OCI-LY7 (cell line): ENCODE measurements around the gene BAZ1A. TPM values are rescaled to one million over a fixed set of nuclear protein-coding genes. Genes with fewer than 3 reads are reported as not detected.

Source experiments
- BruUV-seq: library from RNA; stranded (reverse); fragments of 400-500 nt; replicated peaks from 2 replicates; lab custom pipeline; 2021; lab: Mats Ljungman, UMichigan
- CTCF ChIA-PET: fragments of 300-600 bp; sonication (Branson Sonifier 250); formaldehyde crosslinking; loops from one replicate; lab custom pipeline; 2022; ENCODE audit warnings: antibody characterized with exemption; ENCODE audit not compliant: unreplicated experiment; lab: Charles Lee
- POLR2A ChIA-PET: fragments of 300-600 bp; sonication (Branson Sonifier 250); formaldehyde crosslinking; loops from one replicate; lab custom pipeline; 2022; ENCODE audit warnings: antibody characterized with exemption; lab: Charles Lee
- DNase-seq: peaks from one replicate; pipeline ENCODE4 v3.0.0-alpha.2; 2015; ENCODE audit warnings: low spot score
- H2AFZ ChIP-seq: fragments of 200-600 bp; sonication (generic), shearing (Covaris generic); 2 replicates; pipeline ENCODE4 v1.6.1; 2014; ENCODE audit warnings: mild to moderate bottlenecking, antibody characterized with exemption, low read length, moderate library complexity
- H3K27ac ChIP-seq: fragments of 200-600 bp; sonication (generic); 2 replicates; pipeline ENCODE4 v1.5.1; 2014; ENCODE audit warnings: mixed run types, low read depth, mild to moderate bottlenecking, moderate library complexity, low read length, inconsistent platforms; ENCODE audit not compliant: poor library complexity, severe bottlenecking
- H3K36me3 ChIP-seq: fragments of 200-600 bp; sonication (generic); 2 replicates; pipeline ENCODE4 v1.6.1; 2014; ENCODE audit warnings: mild to moderate bottlenecking, antibody characterized with exemption, low read length, moderate library complexity, mixed read lengths; ENCODE audit not compliant: insufficient read depth
- H3K4me1 ChIP-seq: fragments of 200-600 bp; sonication (generic); 2 replicates; pipeline ENCODE4 v1.5.1; 2014; ENCODE audit warnings: mild to moderate bottlenecking, low read length; ENCODE audit not compliant: insufficient read depth, poor library complexity, severe bottlenecking
- H3K4me2 ChIP-seq: fragments of 200-600 bp; sonication (generic); 2 replicates; pipeline ENCODE4 v1.6.1; 2014; ENCODE audit warnings: mild to moderate bottlenecking, low read length
- H3K4me3 ChIP-seq: fragments of 200-600 bp; sonication (generic); 2 replicates; pipeline ENCODE4 v1.5.1; 2014; ENCODE audit warnings: mild to moderate bottlenecking, low read depth, low read length; ENCODE audit not compliant: poor library complexity, severe bottlenecking
- H3K79me2 ChIP-seq: fragments of 200-600 bp; sonication (generic); 2 replicates; pipeline ENCODE4 v1.6.1; 2016; ENCODE audit warnings: low read depth, mild to moderate bottlenecking, low read length, moderate library complexity, mixed read lengths; ENCODE audit not compliant: insufficient read depth
- H3K9me2 ChIP-seq: fragments of 200-600 bp; sonication (generic); 2 replicates; pipeline ENCODE4 v1.6.1; 2016; ENCODE audit warnings: mild to moderate bottlenecking, low read length, mixed read lengths; ENCODE audit not compliant: insufficient read depth
- H3K9me3 ChIP-seq: fragments of 200-600 bp; sonication (generic); 2 replicates; pipeline ENCODE4 v1.6.1; 2014; ENCODE audit warnings: mild to moderate bottlenecking, mixed run types, low read length, mixed read lengths
- H4K20me1 ChIP-seq: fragments of 200-600 bp; sonication (generic); 2 replicates; pipeline ENCODE4 v1.6.1; 2014; ENCODE audit warnings: mild to moderate bottlenecking, antibody characterized with exemption, low read length, moderate library complexity, mixed read lengths; ENCODE audit not compliant: insufficient read depth
- CTCF ChIP-seq: fragments of 200-600 bp; sonication (generic); conservative IDR thresholded peaks from 2 replicates; pipeline ENCODE4 v1.5.1; 2014; ENCODE audit warnings: mild to moderate bottlenecking, antibody characterized with exemption, low read length, moderate library complexity, mixed read lengths
- EZH2phosphoT487 ChIP-seq: fragments of 200-600 bp; sonication (generic); IDR thresholded peaks from 2 replicates; pipeline ENCODE4 v1.6.1; 2018; ENCODE audit warnings: low read depth, borderline replicate concordance, mild to moderate bottlenecking, mixed run types, antibody characterized with exemption, low read length, moderate library complexity, mixed read lengths
- intact Hi-C: fragments of 100-400 bp; cut with micrococcal nuclease; formaldehyde crosslinking; loops from one replicate; pipeline ENCODE4 v1.10.0; 2022; ENCODE audit not compliant: unreplicated experiment
- total RNA-seq, 2 experiments: library from RNA; depleted of rRNA in 1 of 2; stranded (reverse); fragments of >200 nt in 1 of 2; shearing (Covaris generic) in 1 of 2; gene quantifications; 2 replicates each; pipeline ENCODE4 v1.2.3, GENCODE V29; 2014 to 2022

BAZ1A gene
- total RNA-seq, 2 experiments from 2014 or later: 42.2 to 58.6 TPM

- H3K4me3 ChIP-seq: no peak overlapping the region
- H3K27ac ChIP-seq: no peak overlapping the region
- peaks cover 89% of the 10 kb centered on the region for H3K36me3 ChIP-seq
- H4K20me1 ChIP-seq: no peaks in the 10 kb centered on the region; the same call in 1 of the 2 replicates
- intact Hi-C loops: no loop called here
- ChIA-PET CTCF (no interaction called here), POLR2A (interaction anchor here (0.6 kb wide), 1 partner anchor 307 kb away, joined by 4 read pairs; no protein-coding TSS in a partner anchor)
- H3K4me2 ChIP-seq: no peak overlapping the region
- no peak for DNase-seq
- no peaks in the 10 kb centered on the region for H3K79me2 ChIP-seq
- TF ChIP-seq CTCF (no peak), EZH2phosphoT487 (no peak)
- H3K9me2 ChIP-seq: no peaks in the 10 kb centered on the region
- BruUV-seq: no TSS peak
- no peaks in the 10 kb centered on the region for H3K4me1 ChIP-seq
- no peak overlapping the region for H2AFZ ChIP-seq
- H3K9me3 ChIP-seq: no peaks in the 10 kb centered on the region
Measured at GRCh38 chr14:34794217-34794616, 80.9 kb downstream of the BAZ1A start.

GRCh38 chr14:34792598-34792997 is 82.6 kb downstream of the BAZ1A start:
- BruUV-seq: TSS peak; percentile 7
- Histone ChIP-seq H3K9me2 (no peaks in the 10 kb centered on the region), H3K4me1 (no peaks in the 10 kb centered on the region), H4K20me1 (no peaks in the 10 kb centered on the region; the same call in 1 of the 2 replicates), H2AFZ (no peak overlapping the region), H3K9me3 (no peaks in the 10 kb centered on the region), H3K79me2 (no peaks in the 10 kb centered on the region), H3K36me3 (peaks cover 94% of the 10 kb centered on the region), H3K27ac (no peak overlapping the region), H3K4me3 (no peak overlapping the region), H3K4me2 (no peak overlapping the region)
- intact Hi-C loops: loop anchor here (1.0 kb wide), 1 partner anchor 13 kb away; no protein-coding TSS in a partner anchor
- DNase-seq: no peak
- POLR2A ChIA-PET: interaction anchor here (0.7 kb wide), 1 partner anchor 17 kb away, joined by 3 read pairs; no protein-coding TSS in a partner anchor
- no peak for TF ChIP-seq CTCF
- TF ChIP-seq EZH2phosphoT487: no peak
- CTCF ChIA-PET: no interaction called here

GRCh38 chr14:34785223-34786006 is 89.7 kb downstream of the BAZ1A start:
- intact Hi-C loops: no loop called here
- Histone ChIP-seq H3K36me3 (peaks cover 93% of the 10 kb centered on the region), H3K4me2 (peak overlapping the region; percentile 49), H3K4me1 (peaks cover 17% of the 10 kb centered on the region), H4K20me1 (no peaks in the 10 kb centered on the region), H3K9me3 (no peaks in the 10 kb centered on the region), H3K4me3 (no peak overlapping the region), H3K9me2 (no peaks in the 10 kb centered on the region), H3K27ac (peak overlapping the region; percentile 60), H2AFZ (no peak overlapping the region), H3K79me2 (no peaks in the 10 kb centered on the region)
- peak; percentile 28 for DNase-seq
- no TSS peak for BruUV-seq
- TF ChIP-seq CTCF: no peak
- POLR2A ChIA-PET: interaction anchor here (0.5 to 1.5 kb wide), 13 partner anchors 9 to 260 kb away, joined by 3 to 6 read pairs (median 3); partner anchors contain the start of gene FAM177A1
- CTCF ChIA-PET: interaction anchor here (0.8 to 1.1 kb wide), 3 partner anchors 18 to 260 kb away, joined by 3 read pairs; no protein-coding TSS in a partner anchor
